GM21390 (cell line): ENCODE measurements around the gene RAPGEF5.

ENCODE experiments used
- ATAC-seq: cut with Tn5 transposase; IDR thresholded peaks from one replicate; pipeline ENCODE4 v1.9.1; 2021; ENCODE audit not compliant: unreplicated experiment

The RAPGEF5 gene

GRCh38 chr7:22350466-22351328, 6.3 kb downstream of the RAPGEF5 start:
- ATAC-seq = peak; percentile 64

DNA sequence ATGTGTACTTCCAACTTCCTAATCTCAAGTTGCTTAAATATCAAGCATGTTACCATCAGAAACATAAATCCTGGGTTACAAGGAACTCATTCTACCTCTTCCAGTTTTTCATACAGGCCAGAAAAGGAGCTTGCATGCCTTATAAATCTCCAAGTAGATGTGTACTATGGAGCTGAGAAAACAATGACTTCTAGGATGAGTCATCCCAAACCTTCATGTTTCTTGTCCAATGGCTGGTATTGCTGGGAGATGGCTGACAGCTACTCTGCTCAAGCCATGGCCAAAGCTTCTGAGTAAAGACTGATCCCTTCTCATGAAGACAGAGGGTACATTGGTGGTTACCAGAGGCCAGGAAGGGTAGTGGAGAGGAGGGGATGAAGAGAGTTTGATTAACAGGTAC, 8.6 kb downstream of the RAPGEF5 start:
- ATAC-seq = no peak

GRCh38 chr7:22346383-22347107, 10.4 kb downstream of the RAPGEF5 start:
- no peak for ATAC-seq

DNA sequence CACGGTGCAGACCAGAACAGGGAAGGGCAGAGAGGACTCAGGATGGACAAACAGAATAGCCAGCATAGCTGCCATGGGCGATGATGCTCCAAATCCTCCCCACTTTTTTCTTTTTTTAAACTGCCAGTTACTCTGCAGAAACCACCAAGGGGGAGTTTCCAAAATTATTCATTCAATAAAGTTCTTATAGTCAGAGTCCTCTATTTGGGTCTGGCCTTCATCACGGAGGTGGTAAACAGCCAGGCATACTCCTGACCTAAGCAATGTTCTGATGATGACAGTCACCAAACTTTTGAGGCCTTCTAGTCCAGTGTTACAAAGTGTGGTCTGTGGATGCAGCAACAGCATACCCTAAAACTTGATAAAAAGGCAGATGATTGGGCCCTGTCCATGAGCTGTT, 12.3 kb downstream of the RAPGEF5 start:
- ATAC-seq = no peak

GRCh38 chr7:22343612-22344011, 13.3 kb downstream of the RAPGEF5 start:
- no peak for ATAC-seq

GRCh38 chr7:22343071-22343470, 13.9 kb downstream of the RAPGEF5 start:
- no peak for ATAC-seq

DNA sequence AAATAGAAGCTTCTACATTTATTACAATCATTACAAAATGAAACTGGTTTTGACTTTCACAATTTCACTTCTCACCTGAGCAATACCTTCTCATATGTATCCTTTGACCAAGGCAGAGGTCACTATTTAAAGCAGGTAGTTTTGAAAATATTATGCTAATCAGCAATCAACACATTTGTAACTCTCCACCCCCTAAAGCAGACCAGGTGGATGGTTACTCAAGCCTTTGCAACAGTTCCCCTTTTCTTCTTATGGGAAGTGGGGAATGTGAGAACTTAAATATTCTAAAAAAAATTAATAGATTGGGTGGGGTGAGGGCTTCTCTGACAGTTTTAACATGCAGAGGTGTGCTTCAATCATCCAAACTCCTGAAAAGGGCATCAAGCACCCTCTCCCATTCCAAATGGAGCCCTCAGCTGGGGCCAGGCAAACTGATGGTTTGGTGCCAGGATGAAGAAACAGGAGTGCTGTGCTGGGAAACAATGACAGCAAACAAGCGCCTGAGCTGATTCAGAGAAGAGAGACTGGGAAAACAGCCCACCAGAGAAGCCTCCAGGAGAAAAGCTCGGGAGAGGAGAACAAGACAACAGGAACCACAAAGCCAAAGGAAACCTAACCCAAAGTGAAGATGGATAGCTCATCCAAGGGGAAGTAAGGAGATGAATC, 17.1 kb downstream of the RAPGEF5 start:
- ATAC-seq = no peak

DNA sequence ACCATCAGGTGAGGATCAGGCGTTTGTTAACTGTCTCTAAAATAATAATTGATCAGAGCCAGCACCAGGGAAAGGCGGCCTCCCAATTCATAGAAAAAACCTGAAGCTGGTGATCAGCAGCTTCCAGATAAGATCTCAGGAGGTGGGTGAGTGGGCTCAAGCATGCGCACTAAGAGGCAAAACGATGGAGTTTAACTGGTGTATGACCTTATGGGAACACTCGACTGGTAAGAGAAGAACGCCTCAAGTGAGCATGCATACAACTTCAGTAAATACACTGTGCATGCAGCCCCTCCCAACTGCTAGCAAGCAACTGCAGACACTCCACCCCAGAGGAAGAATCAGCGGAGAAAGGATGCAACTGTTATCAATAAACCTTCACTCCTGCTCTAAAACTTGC, 18.1 kb downstream of the RAPGEF5 start:
- ATAC-seq = no peak

DNA sequence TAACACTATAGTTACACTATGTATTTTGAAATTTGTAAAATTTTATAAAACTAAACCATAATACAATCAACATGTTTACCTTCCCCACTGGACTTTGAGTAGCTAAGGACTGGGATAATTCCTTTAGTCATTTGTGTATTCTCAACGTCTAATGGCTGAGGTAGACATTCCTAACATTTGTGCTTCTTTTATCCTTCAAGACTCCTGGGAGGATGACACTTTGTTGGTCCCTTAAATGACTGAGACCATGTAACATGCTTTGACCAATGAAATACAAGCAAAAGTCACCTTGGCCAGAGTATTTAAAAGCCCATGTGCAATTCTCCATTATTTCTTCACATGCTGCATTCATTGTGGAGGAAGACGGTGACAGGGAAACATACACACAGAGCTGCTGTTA, 18.5 kb downstream of the RAPGEF5 start:
- ATAC-seq = no peak

DNA sequence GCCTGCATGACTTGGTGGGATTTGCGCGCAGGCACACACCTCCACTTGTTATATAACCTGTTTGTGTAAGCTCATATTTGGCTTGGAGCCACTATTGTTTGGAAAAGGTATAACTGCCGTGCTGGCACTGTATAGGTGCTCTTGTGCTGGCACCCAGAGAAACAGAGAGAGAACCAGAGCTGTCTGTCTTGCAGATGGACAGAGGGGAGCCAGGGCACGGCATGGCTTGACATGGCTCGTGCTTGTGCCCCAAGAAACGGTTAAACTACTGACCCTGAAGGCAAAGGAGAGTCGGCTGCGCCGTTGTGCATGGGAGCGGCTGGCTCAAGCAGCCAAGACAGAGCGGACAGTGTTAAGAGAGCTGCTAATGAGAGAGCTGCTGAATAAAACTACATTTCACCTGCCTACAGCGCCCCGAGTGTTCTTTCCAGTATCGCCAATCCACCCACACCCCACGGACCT, 23.2 kb downstream of the RAPGEF5 start:
- ATAC-seq = no peak

GRCh38 chr7:22332461-22332870, 24.5 kb downstream of the RAPGEF5 start:
- no peak for ATAC-seq

- no peak for ATAC-seq
Measured at GRCh38 chr7:22331704-22332103, 25.2 kb downstream of the RAPGEF5 start.

- ATAC-seq = no peak
Measured at GRCh38 chr7:22330903-22331302, 26.1 kb downstream of the RAPGEF5 start.

- no peak for ATAC-seq
Measured at GRCh38 chr7:22329816-22330524, 27.0 kb downstream of the RAPGEF5 start.

GRCh38 chr7:22326181-22326580, 30.8 kb downstream of the RAPGEF5 start:
- ATAC-seq = no peak

DNA sequence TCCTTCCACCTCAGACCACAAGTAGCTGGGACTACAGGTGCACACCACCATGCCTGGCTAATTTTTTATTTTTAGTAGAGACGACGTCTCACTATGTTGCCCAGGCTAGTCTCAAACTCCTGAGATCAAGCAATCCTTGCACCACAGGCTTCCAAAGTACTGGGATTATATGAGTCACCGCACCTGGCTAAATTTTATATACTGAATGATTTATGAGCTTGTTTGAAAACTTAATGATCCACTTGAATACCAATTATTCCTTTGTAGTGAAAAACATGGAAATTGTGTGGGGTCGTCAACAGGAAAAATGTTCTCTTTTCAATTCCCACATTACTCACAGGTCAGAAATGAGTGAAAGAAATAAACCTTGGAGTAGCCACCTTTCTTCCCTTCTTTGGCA, 31.3 kb downstream of the RAPGEF5 start:
- no peak for ATAC-seq

GRCh38 chr7:22323714-22324113, 33.2 kb downstream of the RAPGEF5 start:
- no peak for ATAC-seq

GRCh38 chr7:22320416-22320815, 36.5 kb downstream of the RAPGEF5 start:
- no peak for ATAC-seq

GRCh38 chr7:22319424-22320403, 37.2 kb downstream of the RAPGEF5 start:
- ATAC-seq = no peak

DNA sequence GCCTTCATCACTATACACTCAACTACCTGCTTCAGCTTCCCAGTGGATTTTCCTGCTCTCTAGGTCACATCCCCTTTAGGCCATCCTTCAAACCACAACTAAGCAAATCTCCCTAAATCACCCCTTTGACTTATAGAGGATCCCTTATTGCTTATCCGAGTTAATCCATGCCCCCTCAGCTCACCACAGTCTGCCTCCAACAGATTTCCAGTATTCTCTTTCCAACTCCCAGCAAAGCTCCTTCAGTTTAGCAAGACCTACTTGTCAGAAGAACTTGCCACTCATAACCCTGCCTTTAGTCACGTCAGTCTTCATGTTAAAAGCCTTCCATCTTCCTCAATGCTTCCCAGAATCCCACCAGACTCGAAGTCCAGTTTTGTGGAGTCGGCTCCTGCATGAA, 38.6 kb downstream of the RAPGEF5 start:
- ATAC-seq = no peak
